ENCODE data around the gene RNF121. TPM values are rescaled to one million over a fixed set of nuclear protein-coding genes. Genes with fewer than 3 reads are reported as not detected.

RNF121 gene
- total RNA-seq, 4 donors from 2014 or later, result 43.7 to 83.9 (median 52.4) TPM

- TF ChIP-seq POLR2A (IDR thresholded peaks at IDR 0.05), result no peak
- TF ChIP-seq CTCF (IDR thresholded peaks at IDR 0.05), result no peak
- Histone ChIP-seq H3K4me1 (peaks cover 0 to 20% (median 0%) of the 10 kb centered on the region in 4 donors), H3K27ac (peak overlapping the region in 2 of 4 donors; percentile 7 to 22), H3K36me3 (peaks cover 0 to 100% (median 0%) of the 10 kb centered on the region in 3 donors), H3K27me3 (no peaks in the 10 kb centered on the region), H3K9me3 (no peaks in the 10 kb centered on the region), H3K4me3 (no peak overlapping the region)
- DNase-seq, result no peak
Observed at GRCh38 chr11:72012897-72013721, 84.3 kb downstream of the RNF121 start.

- H3K27ac ChIP-seq, result peak overlapping the region in 2 of 4 donors; percentile 11 to 17
- no peak for DNase-seq
- no peak overlapping the region for H3K4me3 ChIP-seq
- H3K27me3 ChIP-seq, result no peaks in the 10 kb centered on the region
- H3K36me3 ChIP-seq, result peaks cover 0 to 100% (median 0%) of the 10 kb centered on the region in 3 donors
- H3K4me1 ChIP-seq, result peaks cover 0 to 20% (median 0%) of the 10 kb centered on the region in 4 donors
- TF ChIP-seq CTCF (IDR thresholded peaks at IDR 0.05), result no peak
- no peak for TF ChIP-seq POLR2A (IDR thresholded peaks at IDR 0.05)
- H3K9me3 ChIP-seq, result no peaks in the 10 kb centered on the region
Observed at GRCh38 chr11:72013765-72014711, 85.2 kb downstream of the RNF121 start.

- Histone ChIP-seq H3K27ac (no peak overlapping the region), H3K4me3 (no peak overlapping the region), H3K27me3 (no peaks in the 10 kb centered on the region), H3K4me1 (peaks cover 0 to 20% (median 0%) of the 10 kb centered on the region in 4 donors), H3K36me3 (peaks cover 0 to 100% (median 0%) of the 10 kb centered on the region in 3 donors), H3K9me3 (no peaks in the 10 kb centered on the region)
- TF ChIP-seq CTCF (IDR thresholded peaks at IDR 0.05) (no peak), POLR2A (IDR thresholded peaks at IDR 0.05) (no peak)
- DNase-seq, result no peak
Observed at GRCh38 chr11:72014761-72015320, 86.0 kb downstream of the RNF121 start.

GRCh38 chr11:72015511-72016061 lies 86.7 kb downstream of the RNF121 start:
- no peak for DNase-seq
- H3K9me3 ChIP-seq, result no peaks in the 10 kb centered on the region
- TF ChIP-seq CTCF (IDR thresholded peaks at IDR 0.05), result peak in 3 of 6 experiments; percentile 9 to 15 (median 11)
- no peak for TF ChIP-seq POLR2A (IDR thresholded peaks at IDR 0.05)
- peaks cover 0 to 20% (median 0%) of the 10 kb centered on the region in 4 donors for H3K4me1 ChIP-seq
- peaks cover 0 to 100% (median 3%) of the 10 kb centered on the region in 3 donors for H3K36me3 ChIP-seq
- H3K27ac ChIP-seq, result no peak overlapping the region
- no peak overlapping the region for H3K4me3 ChIP-seq
- no peaks in the 10 kb centered on the region for H3K27me3 ChIP-seq

- H3K4me1 ChIP-seq, result peaks cover 0 to 13% (median 0%) of the 10 kb centered on the region in 4 donors
- H3K36me3 ChIP-seq, result peaks cover 0 to 100% (median 3%) of the 10 kb centered on the region in 3 donors
- no peak for DNase-seq
- TF ChIP-seq CTCF (IDR thresholded peaks at IDR 0.05) (no peak), POLR2A (IDR thresholded peaks at IDR 0.05) (no peak)
- no peaks in the 10 kb centered on the region for H3K27me3 ChIP-seq
- H3K9me3 ChIP-seq, result no peaks in the 10 kb centered on the region
- no peak overlapping the region for H3K27ac ChIP-seq
- no peak overlapping the region for H3K4me3 ChIP-seq
Observed at GRCh38 chr11:72018171-72018570, 89.3 kb downstream of the RNF121 start.
